Fibroblast of pulmonary artery (primary cell): ENCODE results near the gene SERPINI1.

Experiments used
- DNase-seq: peaks from one replicate; pipeline ENCODE4 v3.0.0-alpha.2; 2010; ENCODE audit warnings: low read depth
- H3K4me3 ChIP-seq: replicated peaks from 2 replicates; pipeline ENCODE4 v1.5.1; 2011; ENCODE audit warnings: low read depth, mild to moderate bottlenecking, control low read depth, low read length, moderate library complexity
- CTCF ChIP-seq: IDR thresholded peaks from 2 replicates; pipeline ENCODE4 v1.5.1; 2011; ENCODE audit warnings: mild to moderate bottlenecking, control low read depth, low read length, inconsistent platforms; ENCODE audit errors: missing control alignments

Gene SERPINI1

GRCh38 chr3:167709690-167710089, 25.8 kb upstream of the SERPINI1 start:
- TF ChIP-seq CTCF = no peak
- no peak overlapping the region for H3K4me3 ChIP-seq
- no peak for DNase-seq

- TF ChIP-seq CTCF = no peak
- H3K4me3 ChIP-seq = no peak overlapping the region
- no peak for DNase-seq
These were observed 25.0 kb upstream of the SERPINI1 start for GRCh38 chr3:167710552-167710951.

GRCh38 chr3:167711439-167711838, 24.1 kb upstream of the SERPINI1 start:
- H3K4me3 ChIP-seq = no peak overlapping the region
- DNase-seq = no peak
- no peak for TF ChIP-seq CTCF

- no peak overlapping the region for H3K4me3 ChIP-seq
- DNase-seq = no peak
- no peak for TF ChIP-seq CTCF
These were observed 23.1 kb upstream of the SERPINI1 start for GRCh38 chr3:167712445-167712844.

GRCh38 chr3:167714871-167715270, 20.6 kb upstream of the SERPINI1 start:
- TF ChIP-seq CTCF = no peak
- no peak overlapping the region for H3K4me3 ChIP-seq
- DNase-seq = no peak

GRCh38 chr3:167716920-167717319, 18.6 kb upstream of the SERPINI1 start:
- no peak overlapping the region for H3K4me3 ChIP-seq
- TF ChIP-seq CTCF = no peak
- DNase-seq = no peak

GRCh38 chr3:167718582-167718981, 16.9 kb upstream of the SERPINI1 start:
- DNase-seq = no peak
- no peak for TF ChIP-seq CTCF
- H3K4me3 ChIP-seq = no peak overlapping the region
